HG02973 (cell line): ENCODE measurements around the gene PMF1.

Experiments
- ATAC-seq: cut with Tn5 transposase; IDR thresholded peaks from one replicate; pipeline ENCODE4 v1.9.1; 2021; ENCODE audit warnings: moderate library complexity; ENCODE audit not compliant: unreplicated experiment

PMF1 gene

GRCh38 chr1:156262461-156263287 lies 49.9 kb downstream of the PMF1 start:
- ATAC-seq = no peak

GRCh38 chr1:156263288-156263655 lies 50.5 kb downstream of the PMF1 start:
- no peak for ATAC-seq

DNA sequence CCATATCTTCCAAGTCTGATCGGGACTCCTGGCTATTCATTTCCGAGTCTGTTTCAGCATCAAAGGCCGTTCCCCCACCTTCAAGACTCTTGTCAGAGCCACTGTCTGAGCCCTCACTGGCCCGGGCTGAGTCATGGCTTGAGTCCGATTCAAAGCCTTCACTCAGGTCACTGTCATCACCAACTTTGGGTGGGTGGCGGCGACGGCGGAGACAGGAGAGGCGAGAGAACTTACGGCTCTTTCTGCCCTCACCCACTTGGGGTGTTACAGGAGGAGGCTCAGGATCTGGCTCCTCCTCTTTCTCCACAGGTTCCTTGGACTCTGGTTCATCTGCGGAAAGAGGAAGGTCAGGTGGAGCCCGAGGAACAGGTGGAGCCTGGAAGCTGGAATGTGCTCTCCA lies 53.2 kb downstream of the PMF1 start:
- no peak for ATAC-seq

DNA sequence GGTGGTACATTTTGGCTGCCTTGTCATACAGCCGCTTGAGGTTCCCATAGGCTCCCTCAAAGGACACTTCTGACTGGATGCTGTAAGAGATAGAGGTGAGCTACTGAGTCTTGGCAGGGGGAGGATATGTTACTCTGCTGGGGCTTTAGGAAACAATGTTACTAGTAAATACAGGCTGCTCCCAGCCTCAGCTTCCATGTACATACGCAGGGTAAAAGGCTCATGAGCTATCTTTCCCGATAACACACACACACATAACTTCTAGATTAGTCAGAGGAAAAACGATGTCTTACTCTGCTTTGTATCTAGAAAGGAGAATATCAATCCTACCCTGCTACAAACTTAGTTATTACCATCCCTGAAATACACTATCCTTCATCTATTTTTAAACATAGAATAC lies 55.5 kb downstream of the PMF1 start:
- no peak for ATAC-seq

- no peak for ATAC-seq
Measured at GRCh38 chr1:156270314-156270713, 57.5 kb downstream of the PMF1 start.

DNA sequence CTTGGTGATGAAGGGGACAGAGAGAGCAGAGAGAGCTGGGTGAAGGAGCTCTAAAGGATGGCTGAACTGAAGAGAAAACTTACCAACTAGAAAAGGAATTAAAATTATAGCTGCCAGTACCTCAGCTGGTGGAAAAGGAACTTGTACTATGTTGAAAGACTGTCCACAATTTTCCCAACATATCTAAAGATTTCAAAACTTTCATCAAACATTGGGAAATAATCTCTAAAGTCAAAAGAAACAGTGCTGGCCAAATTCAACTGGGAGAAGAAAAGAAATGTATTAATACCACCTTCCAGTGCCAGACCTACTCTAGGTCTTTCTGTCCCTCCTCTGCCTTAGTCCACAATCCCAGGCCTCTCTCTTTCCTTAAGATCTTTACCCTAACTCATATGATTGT lies 63.7 kb downstream of the PMF1 start:
- no peak for ATAC-seq

DNA sequence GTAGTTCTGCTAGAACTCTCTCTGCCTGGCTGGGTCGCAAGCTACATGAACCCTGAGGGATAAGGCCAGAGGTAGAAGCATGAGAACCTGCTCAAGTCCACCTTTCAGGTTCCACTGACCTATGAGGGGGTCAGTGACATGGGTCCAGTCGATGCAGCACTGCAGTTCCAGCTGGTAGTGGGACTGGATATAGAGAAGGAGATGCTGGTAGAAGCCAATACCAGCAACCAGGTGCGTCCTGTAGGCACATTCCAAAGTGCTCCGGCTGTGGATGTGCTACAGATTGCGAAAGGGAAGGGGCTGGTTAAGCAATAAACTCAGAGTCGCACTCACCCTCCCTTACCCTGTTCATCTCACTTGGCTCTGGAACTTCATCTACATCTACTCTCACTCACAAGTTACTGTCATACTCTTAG lies 64.2 kb downstream of the PMF1 start:
- ATAC-seq = no peak

GRCh38 chr1:156279837-156280236 lies 67.0 kb downstream of the PMF1 start:
- ATAC-seq = no peak

- peak; percentile 37 for ATAC-seq
Measured at GRCh38 chr1:156281281-156281680, 68.5 kb downstream of the PMF1 start.

- ATAC-seq = no peak
Measured at GRCh38 chr1:156281693-156282478, 69.1 kb downstream of the PMF1 start.

DNA sequence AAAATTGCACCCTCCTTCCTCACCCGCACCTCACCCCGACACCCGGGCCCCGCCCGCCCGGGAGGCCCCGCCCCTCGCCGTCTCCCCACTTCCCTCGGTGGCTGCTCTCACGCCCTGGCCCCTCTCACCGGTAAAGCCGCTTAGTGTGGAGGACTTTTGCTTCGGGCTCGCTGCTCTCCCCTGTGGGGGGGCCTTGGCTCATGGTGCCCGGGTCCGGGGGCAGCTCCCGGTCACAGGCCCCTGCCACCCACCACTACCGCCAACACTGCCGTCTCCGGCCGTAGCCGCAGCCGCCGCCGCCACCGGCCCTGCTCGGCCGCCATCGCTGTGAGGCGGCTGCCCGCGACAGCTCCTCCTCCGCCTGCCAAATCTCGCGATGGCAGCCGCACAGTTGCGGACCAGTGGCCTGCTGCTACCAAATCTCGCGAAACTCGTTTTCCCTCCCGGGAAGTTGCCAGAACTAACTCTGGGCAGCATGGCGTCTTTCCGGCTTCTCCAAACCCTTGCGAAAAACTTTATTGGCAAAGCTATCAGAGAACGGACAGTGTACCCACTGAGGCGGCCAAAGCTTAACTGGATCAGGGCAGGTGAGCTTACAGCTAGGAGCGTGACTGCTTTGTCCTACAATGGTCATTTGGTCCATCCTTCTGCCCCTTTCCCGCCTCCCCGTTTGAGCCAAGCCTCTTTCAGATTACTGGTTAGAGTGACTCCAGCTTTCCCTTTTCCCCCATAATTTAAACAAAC lies 69.8 kb downstream of the PMF1 start, which contains the start of gene SMG5:
Gene SMG5, minus strand, starts transcription at position 347 of the 744 bp plus-strand sequence. Its CDS starts 145 bp downstream, at position 202.
- peak; percentile 70 for ATAC-seq

DNA sequence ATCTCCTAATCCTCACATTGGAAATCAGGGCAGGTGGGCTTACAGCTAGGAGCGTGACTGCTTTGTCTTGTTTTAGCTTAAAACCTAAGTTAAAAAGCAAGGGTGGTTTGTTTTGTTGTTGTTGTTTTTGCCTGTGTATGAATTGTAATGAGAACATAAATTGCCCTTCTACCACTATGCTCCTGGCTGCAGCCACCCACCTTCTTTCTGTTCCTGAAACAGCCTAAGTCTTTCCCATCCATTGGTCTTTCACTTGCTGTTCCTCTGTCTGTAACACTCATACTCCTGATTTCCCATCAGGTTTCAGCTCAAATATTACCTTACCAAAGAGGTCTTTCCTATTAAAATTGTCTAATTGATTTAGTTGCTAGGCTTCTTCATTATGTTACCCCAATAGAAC lies 70.7 kb downstream of the PMF1 start:
- no peak for ATAC-seq

DNA sequence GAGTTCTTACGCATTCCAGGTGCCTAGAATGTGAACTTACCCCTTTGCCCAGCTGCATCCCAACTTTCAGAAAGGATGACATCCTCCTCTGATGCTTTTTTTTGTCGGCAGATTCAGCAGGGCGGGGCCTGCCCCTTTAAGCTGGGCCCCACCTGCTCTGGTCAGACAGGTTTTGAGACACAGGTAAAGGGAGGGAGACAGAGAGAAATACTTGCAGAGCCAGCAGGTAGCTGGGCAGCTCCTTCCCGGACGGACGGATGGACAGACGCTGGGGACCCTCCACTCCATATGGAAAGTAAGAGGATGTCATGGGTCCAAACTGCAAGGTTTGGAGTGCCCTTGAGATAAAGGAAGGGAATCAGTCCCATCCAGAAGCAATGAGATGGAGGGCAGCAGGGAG lies 71.3 kb downstream of the PMF1 start, which contains the start of gene TMEM79:
Gene TMEM79, plus strand, starts transcription at position 214 of the 400 bp plus-strand sequence. CDS start 902 bp downstream, outside the sequence.
- ATAC-seq = no peak

- ATAC-seq = no peak
Measured at GRCh38 chr1:156284757-156285156, 72.0 kb downstream of the PMF1 start.

DNA sequence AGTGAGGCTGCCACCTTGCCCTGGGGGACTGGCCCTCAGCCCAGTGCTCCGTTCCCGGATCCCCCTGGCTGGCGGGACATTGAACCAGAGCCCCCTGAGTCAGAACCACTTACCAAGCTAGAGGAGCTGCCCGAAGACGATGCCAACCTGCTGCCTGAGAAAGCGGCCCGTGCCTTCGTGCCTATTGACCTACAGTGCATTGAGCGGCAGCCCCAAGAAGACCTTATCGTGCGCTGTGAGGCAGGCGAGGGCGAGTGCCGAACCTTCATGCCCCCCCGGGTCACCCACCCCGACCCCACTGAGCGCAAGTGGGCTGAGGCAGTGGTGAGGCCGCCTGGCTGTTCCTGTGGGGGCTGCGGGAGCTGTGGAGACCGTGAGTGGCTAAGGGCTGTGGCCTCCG lies 72.6 kb downstream of the PMF1 start:
- ATAC-seq = no peak

DNA sequence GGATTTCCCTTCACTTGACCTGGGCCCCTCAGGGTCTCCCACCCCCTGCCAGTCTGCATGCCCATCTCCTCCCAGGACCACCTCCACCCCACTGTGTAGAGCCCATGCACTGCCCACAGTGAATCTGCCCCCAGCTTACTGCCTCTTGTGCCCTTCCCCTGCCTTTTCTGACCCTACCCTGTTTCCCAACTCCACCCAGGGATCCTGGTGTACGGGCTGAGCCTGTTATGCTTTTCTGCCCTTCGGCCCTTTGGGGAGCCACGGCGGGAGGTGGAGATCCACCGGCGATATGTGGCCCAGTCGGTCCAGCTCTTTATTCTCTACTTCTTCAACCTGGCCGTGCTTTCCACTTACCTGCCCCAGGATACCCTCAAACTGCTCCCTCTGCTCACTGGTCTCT lies 73.3 kb downstream of the PMF1 start:
- no peak for ATAC-seq
